ENCODE measurements around the gene SLC6A1.

Gene SLC6A1

DNA sequence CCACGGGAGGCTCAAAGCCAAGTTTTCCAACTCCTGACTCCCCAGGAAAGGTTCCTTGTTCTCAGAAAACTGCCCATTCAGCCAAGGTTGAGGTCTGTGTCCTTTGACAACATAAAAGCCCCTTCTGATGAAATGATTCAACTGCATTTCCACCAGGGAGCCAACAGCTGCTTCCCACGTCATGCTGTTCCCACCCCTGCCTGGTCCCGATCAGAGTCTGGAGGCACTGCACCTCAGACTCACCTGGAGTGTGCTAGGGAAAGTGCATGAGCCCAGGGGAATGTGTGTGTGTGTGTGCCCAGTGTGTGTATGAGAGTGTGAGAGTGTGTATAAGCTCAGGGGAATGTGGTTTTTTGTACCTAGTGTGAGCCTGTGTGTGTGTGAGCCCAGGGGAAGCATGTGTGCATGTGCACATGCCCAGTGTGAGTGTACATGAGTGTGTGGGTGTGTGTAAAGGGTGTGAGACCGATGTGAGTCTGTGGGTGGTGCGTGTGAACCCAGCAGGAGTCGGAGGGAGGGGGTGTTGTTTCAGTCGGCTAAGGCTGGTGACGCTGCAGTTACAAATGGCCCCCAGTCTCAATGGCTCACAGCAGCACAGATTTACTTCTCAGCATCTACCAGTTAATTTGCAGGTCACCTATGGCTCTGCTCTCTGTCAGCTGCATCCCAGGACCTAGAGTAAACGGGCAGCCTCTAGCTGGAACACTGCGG lies 20.3 kb upstream of the SLC6A1 start:
- no peak for DNase-seq

DNA sequence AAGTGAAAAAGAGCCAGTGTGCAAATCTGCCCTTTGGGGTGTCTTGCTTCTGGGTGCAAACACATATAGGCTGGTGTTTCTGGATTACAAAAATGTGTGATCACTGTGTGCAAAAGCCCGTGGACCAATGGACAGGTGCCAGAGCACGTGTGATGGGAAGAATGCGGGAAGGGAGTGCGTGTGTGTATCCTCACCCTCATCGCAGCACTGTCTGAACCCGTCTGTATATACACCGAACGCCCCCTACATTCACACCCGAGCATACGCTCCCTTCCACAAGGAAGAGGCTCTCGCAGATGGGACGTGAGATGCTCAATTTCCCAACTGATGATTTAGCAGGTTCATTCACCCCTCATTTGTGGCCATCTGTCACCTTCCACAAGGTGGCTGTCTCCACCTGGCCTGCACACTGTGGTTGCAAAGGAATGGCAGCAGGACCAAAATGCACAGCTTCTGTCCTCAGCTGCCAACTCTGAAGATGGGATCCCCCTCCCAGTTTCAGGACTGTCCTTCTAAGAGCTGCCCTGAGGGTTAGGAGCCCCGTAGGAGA lies 19.4 kb upstream of the SLC6A1 start:
- DNase-seq = no peak

DNA sequence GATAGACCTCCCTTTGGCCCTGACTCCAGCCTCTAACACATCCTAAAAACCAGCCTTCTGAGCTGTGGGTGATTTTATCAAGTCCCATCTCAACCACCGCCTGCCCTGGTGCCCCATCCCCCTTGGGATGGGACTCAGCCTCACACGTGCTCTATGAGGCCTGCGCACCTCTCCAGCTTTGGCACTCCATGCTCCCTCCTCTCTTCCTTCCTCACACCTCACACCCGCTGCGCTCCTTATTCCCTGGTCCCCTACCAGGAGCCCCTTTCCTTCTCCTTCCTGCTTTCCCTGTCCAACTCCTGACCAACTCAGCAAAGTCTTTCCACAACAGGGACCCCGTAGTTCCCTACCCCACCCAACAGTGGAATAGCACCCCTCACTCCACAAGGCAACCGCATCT lies 18.4 kb upstream of the SLC6A1 start:
- DNase-seq = no peak

DNA sequence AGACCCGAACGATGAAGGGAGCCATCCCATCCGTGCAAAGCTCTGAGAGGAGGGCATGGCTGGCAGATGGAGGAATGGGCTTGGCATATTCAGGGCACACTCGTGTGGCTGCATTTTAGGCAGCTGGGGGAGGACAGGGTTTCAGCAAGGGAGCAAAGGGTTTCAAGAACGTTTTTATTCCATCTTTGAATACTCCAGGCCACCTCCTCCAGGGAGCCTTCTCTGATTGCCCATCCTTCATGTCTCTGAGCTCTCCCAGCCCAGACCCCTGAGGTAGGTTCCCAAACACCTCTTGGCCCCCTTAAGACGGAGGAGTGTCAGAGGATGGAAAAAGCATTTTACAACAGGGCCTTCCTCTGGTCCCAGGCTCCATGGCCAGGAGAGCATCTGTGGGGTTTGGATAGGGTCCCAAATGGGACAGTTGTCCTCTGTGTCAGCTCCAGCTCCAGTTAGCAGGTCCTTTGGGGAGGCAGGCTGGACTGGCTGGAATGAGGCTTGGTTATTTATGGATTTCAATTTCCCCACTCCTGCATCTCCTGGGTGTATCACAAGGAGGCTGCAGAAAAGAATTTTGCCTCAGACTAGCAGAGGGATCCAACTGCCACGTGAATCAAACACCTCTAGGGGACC lies 17.7 kb upstream of the SLC6A1 start:
- DNase-seq = no peak

DNA sequence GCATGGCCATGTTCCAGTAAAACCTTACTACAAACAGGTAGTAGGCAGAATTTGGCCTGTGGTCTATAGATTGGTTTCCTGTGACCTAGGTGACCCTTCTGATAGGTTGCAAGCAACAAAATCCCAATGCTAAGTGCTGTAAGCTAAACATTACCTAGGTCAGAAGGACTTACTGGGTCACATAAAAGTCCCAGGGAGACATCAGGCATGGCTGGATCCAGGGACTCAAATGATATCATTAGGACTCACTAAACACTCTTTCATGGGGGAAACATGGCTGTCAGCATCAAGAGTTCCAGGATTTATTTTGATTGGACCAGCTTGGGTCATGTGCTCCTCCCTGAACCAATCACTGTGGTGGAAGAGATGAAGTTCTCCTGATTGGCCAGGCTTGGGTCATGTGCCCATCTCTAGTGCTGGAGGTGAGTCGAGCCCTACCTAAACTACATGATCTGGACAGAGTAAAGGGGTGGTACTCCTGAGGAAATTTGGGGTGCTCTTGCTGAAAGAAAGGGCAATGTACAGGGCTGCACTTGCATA lies 16.8 kb upstream of the SLC6A1 start:
- no peak for DNase-seq

DNA sequence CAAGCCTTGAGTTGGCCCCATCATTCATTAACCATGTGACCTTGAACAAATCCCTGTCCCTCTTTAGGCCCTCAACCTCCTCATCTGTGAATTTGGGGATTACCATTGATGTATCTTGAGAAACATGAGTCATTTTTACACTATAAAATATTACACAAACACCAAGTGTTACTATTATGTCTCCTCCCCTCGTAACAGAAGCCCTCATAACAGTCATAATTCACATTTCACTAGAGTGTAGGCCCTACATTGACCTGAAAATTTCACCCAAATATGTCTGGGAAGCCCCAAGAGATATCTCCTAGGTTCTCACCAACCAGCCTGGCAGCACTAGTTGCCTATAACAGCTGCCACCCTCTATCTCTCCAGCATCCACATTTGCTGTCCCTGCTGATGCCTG lies 15.8 kb upstream of the SLC6A1 start:
- DNase-seq = no peak

DNA sequence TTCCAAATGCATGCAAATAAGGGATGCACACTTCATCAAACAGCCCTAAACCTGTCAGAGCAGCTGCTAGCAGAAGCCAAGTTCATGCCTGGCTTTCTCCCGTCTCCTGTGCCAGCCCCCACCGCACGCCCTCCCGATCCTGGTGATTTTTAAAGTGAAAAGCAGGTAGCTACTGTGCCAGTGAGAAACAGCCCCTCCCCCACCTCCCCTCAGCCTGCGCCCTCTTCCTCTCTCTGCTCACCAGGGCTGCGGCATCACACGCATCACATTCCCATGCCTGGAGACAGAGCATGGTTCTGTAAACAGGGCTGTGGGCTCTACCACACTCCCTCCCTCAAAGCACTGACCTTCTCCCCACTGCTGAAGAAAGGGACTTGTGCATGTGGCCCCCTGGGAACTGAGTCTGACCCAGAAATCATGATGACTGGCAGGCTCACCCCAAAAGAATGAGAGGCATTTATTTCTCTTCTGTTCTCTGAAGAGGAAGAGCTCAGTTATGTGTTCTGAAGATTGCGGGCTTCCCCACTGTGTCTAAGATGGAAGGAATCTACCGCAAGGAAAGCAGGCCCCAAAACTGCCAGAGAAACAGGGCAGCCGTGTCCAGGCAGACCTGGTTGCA lies 14.5 kb upstream of the SLC6A1 start:
- DNase-seq = no peak

DNA sequence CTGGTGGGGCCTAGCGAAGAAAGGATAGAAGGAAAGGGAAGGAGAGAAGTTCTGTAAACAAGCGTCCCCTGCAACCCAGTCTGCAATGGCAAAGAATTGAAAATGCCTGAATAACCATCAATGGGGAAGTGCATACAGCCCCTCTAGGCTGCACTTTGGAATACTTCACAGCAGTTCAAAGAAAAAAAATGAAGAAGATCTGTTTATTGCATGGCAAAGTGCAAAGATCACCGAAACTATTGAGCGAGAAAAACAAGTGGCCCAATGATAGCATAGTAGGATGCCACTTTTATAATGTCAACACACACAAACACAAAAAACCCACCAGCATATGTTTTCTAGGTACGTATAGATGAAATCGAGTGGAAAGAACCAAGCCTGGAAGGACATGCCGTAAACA lies 13.6 kb upstream of the SLC6A1 start:
- DNase-seq = no peak

DNA sequence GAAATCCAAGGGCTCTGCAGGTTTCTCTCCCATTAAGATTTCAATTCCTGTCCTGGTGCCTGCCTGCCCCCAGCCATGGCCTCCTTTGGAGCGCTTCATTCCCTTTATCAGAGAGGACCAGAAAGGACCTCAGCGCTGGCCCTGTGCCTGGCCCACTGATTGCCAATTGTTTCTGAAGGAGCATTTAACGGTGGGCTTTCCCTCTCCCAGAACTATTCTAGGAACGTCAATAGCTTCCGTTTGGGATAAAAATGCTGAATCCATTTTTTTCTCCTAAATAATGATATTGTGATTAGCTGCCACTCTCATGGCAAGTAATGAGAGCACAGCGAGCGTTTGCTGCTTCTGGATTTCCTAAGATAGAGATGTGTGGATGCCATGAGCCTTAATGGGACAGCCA lies 12.2 kb upstream of the SLC6A1 start:
- no peak for DNase-seq

DNA sequence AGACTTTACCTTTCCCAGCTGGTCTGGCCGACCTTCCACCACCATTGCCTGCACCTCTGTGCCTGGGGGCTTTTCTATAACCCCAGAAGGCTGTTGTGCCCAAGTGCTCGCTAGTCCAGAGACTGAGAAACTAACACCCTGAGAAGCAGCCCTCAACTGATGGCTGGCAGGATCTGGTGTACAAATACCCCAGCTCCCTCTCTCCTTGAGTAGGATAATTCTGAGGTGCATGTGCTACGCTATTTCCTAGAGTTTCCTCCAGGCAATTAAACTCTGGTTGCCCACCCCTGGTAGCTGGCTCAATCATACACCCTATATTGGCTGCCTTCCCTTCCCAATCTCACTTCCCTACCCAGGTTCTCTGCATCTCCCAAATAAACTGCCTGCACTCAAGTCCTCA lies 11.5 kb upstream of the SLC6A1 start:
- no peak for DNase-seq

DNA sequence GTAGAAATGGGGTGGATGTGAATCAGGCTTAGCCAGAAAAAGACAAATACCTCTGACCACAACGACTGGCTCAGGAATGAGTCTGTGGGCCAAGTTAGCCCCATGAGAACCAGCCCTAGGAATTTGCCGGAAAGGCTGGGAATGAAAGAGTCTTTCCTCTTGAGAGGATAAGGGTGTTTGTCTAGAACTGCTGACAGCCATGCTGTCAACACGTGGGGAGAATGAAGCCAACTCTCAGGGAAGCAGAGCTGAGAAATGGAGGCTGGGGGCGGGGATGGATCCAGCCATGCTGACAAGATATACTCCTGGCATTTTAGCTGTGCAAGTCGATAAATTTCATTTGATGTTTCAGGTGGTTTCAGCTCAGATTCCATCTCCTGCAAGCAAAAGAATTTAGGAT lies 10.6 kb upstream of the SLC6A1 start:
- DNase-seq = no peak

DNA sequence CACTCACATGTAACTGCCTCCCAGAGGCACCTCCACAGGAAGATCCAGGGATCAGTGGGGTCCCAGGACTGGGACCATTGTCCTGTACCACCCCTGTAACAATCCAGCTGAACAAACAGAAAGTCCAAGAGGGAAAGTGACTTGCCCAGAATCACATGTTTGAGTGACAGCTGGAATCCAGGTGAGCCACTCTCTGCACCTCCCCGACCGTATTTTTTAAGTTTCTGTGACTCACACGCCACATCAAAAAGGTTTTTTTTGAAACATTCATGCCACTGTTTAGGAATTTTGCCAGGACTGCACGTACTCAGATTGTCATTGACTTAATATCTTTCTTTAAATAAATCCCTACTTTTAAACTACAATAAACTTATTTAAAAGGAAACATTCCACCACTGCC lies 9.8 kb upstream of the SLC6A1 start:
- no peak for DNase-seq

DNA sequence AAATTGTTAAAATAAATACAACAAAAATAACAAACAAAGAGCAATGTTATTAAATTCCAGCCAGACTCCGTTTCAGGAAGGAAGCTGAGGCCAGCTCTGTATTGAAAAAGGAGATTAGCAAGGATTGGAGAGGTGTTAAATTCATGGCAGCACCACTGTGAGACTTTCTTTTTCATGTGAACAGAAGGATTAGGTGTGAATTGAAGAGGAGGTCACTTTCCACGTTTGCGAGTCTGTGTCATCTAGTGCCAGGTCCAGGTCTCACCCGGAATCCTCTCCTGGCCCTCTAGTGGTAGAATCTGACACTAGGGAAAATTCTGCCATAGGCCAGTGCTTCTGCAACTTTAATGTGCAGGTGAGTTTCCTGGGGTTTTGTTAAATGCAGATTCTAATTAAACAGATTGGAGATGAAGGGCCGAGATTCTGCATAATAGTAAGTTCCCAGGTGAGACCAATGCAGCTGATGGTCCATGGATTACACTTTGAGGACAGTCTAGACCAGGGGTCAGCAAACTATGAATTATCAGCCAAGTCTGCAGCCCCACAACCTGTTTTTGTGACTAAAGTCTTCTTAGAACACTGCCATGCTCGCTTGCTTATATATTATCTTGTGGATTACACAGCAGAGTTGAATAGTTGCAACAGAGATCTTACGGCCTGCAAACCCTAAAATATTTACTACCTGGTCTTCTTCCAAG lies 9.2 kb upstream of the SLC6A1 start:
- DNase-seq = no peak

DNA sequence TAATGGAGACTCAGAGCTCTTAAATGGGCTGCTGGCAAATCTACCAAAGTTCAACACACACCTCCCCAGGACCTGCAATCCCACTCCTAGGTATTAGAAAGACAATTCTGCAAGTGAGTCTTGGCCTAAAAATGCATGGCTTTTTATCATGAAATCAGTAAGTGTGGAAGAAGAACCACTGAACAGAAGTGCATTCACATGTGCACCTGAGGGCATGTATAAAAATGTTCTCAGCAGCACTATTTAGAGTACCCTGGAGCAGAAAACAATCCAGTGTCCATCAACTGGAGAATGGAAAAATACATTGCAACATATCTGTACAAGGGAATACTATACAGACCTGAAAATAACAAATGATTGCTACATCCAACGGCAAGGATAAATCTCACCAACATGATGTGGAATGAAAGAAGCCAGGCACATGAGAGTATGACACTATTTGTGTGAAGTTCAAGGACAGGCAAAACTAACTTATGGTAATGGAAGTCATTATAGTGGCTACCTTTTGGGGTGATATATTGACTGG lies 8.1 kb upstream of the SLC6A1 start:
- DNase-seq = no peak

DNA sequence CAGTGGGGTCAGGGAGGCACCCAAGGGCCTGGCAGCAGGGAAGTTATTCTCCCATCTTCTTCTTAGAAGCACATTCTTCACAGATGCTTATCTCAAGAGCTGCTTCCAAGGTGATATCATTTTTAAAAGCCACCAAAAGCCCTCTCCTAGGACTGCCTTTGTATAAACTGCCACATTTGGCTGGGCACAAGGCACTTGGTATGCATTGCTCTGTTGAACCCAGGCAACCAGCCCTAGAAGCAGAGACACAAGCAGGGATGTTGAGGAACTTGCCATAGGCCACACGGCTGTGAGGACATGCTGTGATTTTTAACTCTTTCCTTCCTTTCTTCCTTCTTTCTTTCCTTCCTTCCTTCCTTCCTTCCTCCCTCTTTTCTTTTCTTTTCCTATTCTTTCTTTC lies 7.4 kb upstream of the SLC6A1 start:
- DNase-seq = no peak

DNA sequence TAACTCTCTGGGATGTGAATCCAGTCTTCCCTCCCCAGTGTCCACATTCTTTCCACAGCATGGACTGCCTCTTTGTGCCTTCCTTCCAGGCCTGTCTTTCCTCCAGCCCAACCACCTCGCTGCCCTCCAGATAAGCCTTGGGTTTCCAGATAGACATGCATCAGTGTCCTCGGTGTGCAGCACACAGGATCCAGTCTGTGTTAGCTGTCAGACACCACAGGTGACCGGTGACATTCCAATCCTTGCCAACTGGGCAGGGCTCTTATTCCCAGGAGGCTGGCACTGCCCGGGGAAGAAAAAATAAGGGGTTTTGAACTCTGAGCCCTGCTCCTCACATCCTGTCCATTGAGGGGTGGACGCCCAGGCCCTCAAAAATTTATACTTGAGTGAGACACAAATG lies 6.0 kb upstream of the SLC6A1 start:
- DNase-seq = no peak

DNA sequence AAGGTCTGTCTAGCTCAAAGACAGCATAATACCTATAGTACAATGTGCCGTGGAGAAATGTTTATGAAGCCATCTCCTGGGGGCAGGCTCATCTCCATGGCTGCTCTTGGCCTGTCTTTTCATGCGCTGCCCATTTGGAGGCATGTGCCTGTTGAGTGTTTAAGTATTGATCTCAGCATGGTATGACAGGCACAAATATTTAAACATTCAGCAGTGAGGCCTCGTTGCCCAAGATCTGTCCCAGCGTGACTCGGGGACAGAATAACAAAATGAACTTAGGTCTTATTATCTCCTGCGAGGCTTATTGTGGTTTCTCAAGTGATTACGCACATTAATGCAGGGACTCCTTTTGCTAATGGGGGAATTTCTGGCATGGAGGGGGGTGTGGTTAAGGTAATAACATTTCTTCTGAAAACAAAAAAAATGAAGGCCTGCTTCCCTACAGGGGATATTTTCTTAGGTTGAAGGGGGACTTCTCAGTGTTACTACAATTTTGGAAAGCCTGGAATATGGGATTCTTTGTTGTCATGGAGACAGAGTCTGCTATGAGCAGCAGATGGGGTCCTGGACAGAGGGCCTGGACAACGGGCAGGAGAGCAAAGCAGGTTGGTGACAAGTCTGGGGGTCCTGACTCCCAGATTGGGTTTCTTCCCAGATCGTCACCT lies 4.4 kb upstream of the SLC6A1 start:
- DNase-seq = no peak

DNA sequence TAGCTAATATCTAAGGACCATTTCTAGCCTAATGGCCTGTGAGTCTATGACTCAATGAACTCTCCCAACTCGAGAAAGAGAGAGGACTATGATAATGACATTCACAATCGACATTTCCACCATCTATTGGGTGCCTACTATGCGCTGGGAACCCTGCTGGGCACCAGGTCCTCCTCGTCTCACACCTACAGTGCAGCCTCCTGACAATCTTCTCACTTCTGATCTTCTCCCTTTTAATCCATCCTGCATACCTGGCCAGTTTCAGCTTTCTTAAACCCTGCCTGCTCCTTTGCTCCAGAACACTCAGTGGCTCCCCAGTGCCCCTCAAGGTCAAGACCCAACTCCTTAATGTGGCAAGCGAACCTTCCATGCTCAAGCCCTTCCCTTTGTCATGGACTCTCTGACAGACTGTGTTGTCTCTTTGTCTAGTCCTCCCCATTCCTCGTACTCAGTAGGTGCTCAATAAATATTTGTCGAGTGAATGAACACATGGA lies 3.5 kb upstream of the SLC6A1 start:
- DNase-seq = no peak

DNA sequence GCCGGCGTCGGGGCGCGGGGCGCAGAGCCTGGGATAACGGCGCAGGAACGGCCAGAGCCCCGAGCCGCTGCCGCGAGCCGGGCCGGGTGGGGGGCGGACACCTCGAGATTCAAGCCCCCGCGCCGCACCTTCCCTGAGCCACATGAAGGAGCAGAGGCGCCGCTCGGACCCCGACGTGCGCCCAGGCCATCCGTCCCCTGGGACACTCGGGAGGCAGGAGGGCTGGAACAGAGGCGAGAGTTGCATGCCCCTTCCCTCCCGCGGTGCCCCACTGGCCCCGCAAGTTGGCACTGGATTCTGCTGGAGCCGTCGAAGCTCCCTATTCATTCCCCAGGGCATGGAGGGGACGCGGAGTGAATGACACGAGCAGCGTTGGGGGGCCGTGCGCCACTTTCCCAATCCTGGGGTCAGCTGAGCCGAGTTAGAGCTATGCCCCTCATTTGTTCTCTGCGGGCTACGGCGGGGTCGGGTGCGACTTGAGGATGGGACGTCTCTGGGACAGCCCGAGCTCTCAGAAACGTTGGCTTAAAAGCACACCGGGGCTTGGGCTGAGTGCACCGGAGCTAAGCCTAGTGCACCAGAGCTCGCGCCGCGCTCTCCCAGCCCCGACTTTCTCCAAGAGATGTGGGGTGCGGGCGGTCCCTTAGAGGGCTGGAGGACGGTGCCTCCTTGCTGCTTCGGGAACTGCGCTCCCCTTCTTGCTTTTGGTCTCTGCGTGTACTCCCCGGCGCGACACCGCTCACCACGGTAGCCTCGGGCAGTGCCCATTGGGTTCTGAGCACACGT lies 588 bp downstream of the SLC6A1 start:
- DNase-seq = no peak

DNA sequence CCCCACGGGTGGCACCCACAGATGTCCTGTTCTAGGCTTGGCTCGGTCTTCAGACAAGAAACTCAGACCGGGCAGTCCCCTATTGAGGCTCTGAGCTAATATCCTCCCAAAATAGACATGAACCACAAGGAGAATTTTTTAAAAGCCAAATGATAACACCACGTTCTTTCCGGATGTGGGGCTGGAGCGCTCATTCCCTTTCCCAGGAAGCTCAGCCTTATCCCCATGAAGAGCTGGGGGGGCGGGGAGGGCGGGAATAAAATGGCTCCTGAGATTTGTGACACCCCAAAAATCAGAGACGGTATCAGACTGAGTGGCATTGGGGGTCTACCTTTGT lies 1.1 kb downstream of the SLC6A1 start:
- no peak for DNase-seq

DNA sequence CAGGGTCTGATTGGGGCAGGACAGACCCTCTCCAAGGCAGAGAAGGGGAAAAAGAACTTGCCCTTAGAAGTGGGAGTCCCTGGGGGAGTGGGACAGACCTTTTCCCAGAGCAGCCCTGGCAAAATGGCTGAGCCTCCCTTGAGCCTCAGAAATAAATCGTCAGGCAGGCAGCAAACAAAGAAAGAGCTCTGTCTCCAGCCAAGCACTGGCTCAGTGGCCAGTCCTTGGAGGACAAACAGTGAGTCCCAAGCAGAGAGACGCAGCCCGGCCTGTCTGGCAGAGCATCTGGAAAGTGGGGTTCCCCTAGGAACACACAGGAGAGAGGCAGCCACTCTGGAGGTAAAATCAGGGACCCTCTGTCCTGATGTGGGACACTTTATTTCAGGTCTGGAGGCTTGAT lies 1.8 kb downstream of the SLC6A1 start:
- DNase-seq = no peak

DNA sequence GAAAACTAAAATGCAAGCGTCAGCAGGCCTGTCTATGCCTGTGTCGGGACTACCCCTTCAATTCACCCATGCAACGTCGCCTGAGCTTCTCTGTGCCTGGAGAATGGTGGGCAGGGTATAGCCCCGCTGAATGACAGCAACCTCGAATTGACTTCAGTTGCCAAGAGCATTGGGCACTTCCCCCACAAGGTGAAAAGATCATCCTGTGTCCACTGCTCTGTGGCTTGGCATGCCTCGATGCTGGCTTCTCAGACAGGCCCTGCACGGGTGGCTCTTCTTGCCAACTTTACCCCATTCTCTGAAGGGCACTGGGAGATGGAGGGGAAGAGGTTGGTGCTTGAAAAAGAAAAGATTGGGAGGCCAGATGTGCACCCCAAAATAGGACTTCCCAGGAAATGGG lies 3.3 kb downstream of the SLC6A1 start:
- DNase-seq = no peak
